ENCODE results near the gene DPF3.

DNA sequence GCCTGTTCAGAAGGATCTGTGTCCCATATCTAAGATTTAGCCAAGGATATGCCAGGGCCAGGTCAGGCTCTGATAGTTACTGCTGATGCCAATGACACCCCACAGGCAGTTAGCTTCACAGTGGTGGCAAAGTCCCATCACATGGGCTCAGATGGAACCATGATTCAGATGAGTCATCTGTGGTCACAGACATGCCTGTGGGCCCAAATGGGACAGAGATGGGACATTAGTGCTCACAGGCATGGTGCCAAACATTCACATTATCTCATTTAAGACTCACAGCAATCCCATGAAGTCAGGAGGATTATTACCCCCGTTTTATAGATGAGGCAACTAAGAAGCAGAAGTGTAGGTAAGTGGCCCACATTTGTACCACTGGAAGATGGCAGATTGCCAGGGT lies 207.8 kb downstream of the DPF3 start:
- TF ChIP-seq POLR2A (IDR thresholded peaks at IDR 0.05): no peak
- TF ChIP-seq, protein P1, sequence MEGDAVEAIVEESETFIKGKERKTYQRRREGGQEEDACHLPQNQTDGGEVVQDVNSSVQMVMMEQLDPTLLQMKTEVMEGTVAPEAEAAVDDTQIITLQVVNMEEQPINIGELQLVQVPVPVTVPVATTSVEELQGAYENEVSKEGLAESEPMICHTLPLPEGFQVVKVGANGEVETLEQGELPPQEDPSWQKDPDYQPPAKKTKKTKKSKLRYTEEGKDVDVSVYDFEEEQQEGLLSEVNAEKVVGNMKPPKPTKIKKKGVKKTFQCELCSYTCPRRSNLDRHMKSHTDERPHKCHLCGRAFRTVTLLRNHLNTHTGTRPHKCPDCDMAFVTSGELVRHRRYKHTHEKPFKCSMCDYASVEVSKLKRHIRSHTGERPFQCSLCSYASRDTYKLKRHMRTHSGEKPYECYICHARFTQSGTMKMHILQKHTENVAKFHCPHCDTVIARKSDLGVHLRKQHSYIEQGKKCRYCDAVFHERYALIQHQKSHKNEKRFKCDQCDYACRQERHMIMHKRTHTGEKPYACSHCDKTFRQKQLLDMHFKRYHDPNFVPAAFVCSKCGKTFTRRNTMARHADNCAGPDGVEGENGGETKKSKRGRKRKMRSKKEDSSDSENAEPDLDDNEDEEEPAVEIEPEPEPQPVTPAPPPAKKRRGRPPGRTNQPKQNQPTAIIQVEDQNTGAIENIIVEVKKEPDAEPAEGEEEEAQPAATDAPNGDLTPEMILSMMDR (IDR thresholded peaks at IDR 0.05): no peak

Measured in lower leg skin (tissue), 3 donors.